Measurements from ENCODE around the gene ZNF451.

- TF ChIP-seq CTCF (IDR thresholded peaks at IDR 0.05): no peak
- no peak for TF ChIP-seq GATA2 (CRISPR knock-in tag; IDR thresholded peaks at IDR 0.05)
- no peak for TF ChIP-seq TEAD4 (IDR thresholded peaks at IDR 0.05; ENCODE audit: borderline replicate concordance, insufficient read depth)
- TF ChIP-seq YY1 (IDR thresholded peaks at IDR 0.05; ENCODE audit: low read depth): no peak
- TF ChIP-seq RFX5 (IDR thresholded peaks at IDR 0.05; ENCODE audit: low read length): no peak
- no peak for TF ChIP-seq EP300 (IDR thresholded peaks at IDR 0.05; ENCODE audit: borderline replicate concordance in 1 of 2, low read depth in 1 of 2, low read length in 1 of 2)
- TF ChIP-seq, protein P1, sequence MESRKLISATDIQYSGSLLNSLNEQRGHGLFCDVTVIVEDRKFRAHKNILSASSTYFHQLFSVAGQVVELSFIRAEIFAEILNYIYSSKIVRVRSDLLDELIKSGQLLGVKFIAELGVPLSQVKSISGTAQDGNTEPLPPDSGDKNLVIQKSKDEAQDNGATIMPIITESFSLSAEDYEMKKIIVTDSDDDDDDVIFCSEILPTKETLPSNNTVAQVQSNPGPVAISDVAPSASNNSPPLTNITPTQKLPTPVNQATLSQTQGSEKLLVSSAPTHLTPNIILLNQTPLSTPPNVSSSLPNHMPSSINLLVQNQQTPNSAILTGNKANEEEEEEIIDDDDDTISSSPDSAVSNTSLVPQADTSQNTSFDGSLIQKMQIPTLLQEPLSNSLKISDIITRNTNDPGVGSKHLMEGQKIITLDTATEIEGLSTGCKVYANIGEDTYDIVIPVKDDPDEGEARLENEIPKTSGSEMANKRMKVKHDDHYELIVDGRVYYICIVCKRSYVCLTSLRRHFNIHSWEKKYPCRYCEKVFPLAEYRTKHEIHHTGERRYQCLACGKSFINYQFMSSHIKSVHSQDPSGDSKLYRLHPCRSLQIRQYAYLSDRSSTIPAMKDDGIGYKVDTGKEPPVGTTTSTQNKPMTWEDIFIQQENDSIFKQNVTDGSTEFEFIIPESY (IDR thresholded peaks at IDR 0.05; ENCODE audit: borderline replicate concordance, low read depth): no peak
- no peak for TF ChIP-seq EZH2phosphoT487 (IDR thresholded peaks at IDR 0.05; ENCODE audit: borderline replicate concordance, low read depth)
- no peak for TF ChIP-seq POLR2AphosphoS5 (IDR thresholded peaks at IDR 0.05; ENCODE audit: low read depth, low read length)
Observed at GRCh38 chr6:57159127-57159526, 69.1 kb downstream of the ZNF451 start.
